GM12878 (cell line): ENCODE data around the gene ZNF805. TPM values are rescaled to one million over a fixed set of nuclear protein-coding genes. Genes with fewer than 3 reads are reported as not detected.

Experiments
- ATAC-seq: fragments of 200-7000 bp; cut with Tn5 transposase; 3 replicates; pipeline ENCODE4 v1.9.1; 2020; ENCODE audit warnings: mild to moderate bottlenecking, moderate library complexity
- Bru-seq: library from RNA; stranded (reverse); fragments of 400-500 nt; gene quantifications from one replicate; lab custom pipeline; 2021; lab: Mats Ljungman, UMichigan
- BruChase-seq, 2 experiments: library from RNA; stranded (reverse); fragments of 400-500 nt; gene quantifications; one replicate each; lab custom pipeline; 2021; lab: Mats Ljungman, UMichigan
- BruUV-seq: library from RNA; stranded (reverse); fragments of 400-500 nt; replicated peaks from 2 replicates; lab custom pipeline; 2021; lab: Mats Ljungman, UMichigan
- CTCF ChIA-PET: fragments of 300-600 bp; sonication (Branson Sonifier 250); formaldehyde crosslinking; extraction: SDS; loops from one replicate; lab custom pipeline; 2021; ENCODE audit warnings: inconsistent platforms; lab: Yijun Ruan, JAX
- POLR2A ChIA-PET: fragments of 350-600 bp; formaldehyde crosslinking; extraction: SDS; loops from one replicate; lab custom pipeline; 2021; ENCODE audit warnings: inconsistent platforms; lab: Charles Lee
- RAD21 ChIA-PET: fragments of 300-600 bp; sonication (Branson Sonifier 250); formaldehyde crosslinking; loops from one replicate; lab custom pipeline; 2023; ENCODE audit warnings: antibody characterized with exemption; ENCODE audit not compliant: unreplicated experiment; lab: Charles Lee
- SMC1A ChIA-PET: fragments of 300-600 bp; sonication (Branson Sonifier 250); formaldehyde crosslinking; loops from one replicate; lab custom pipeline; 2023; ENCODE audit not compliant: unreplicated experiment, uncharacterized antibody; lab: Charles Lee
- DNase-seq: peaks from one replicate; pipeline ENCODE4 v3.0.0-alpha.2; 2011; ENCODE audit warnings: low read depth, low spot score
- FAIRE-seq: peaks from 3 replicates; lab custom pipeline; 2011; peaks lifted over from hg19 to GRCh38; lab: Jason Lieb, UNC
- H2AFZ ChIP-seq: 2 replicates; pipeline ENCODE4 v1.6.0; 2011; ENCODE audit warnings: low read depth, low read length, control low read depth; ENCODE audit not compliant: control insufficient read depth
- H3K27ac ChIP-seq: 2 replicates; pipeline ENCODE4 v1.5.1; 2011; ENCODE audit warnings: control low read depth; ENCODE audit not compliant: control insufficient read depth, insufficient read depth
- H3K27me3 ChIP-seq, 2 experiments: replicated peaks in 1 of 2; 2 replicates each; pipeline versions ENCODE4 v1.6.0 to v1.6.1; 2011; ENCODE audit warnings: low read length in 1 of 2; ENCODE audit not compliant: control insufficient read depth in 2 of 2, insufficient read depth in 2 of 2
- H3K36me3 ChIP-seq, 2 experiments: 2 replicates each; pipeline ENCODE4 v1.5.1; 2011; ENCODE audit warnings: low read length in 1 of 2; ENCODE audit not compliant: control insufficient read depth in 2 of 2, insufficient read depth in 2 of 2
- H3K4me1 ChIP-seq: 2 replicates; pipeline ENCODE4 v1.6.1; 2011; ENCODE audit warnings: mild to moderate bottlenecking, low read length, moderate library complexity, mixed read lengths; ENCODE audit not compliant: control insufficient read depth, insufficient read depth
- H3K4me2 ChIP-seq: 2 replicates; pipeline ENCODE4 v1.6.0; 2011; ENCODE audit warnings: control low read depth; ENCODE audit not compliant: control insufficient read depth, insufficient read depth
- H3K4me3 ChIP-seq: fragments of 200-600 bp; sonication (generic); 2 replicates; pipeline ENCODE4 v1.5.1; 2016
- H3K79me2 ChIP-seq: 2 replicates; pipeline ENCODE4 v1.6.0; 2011; ENCODE audit warnings: low read length; ENCODE audit not compliant: control insufficient read depth, insufficient read depth
- H3K9ac ChIP-seq: 2 replicates; pipeline ENCODE4 v1.8.0; 2011; ENCODE audit warnings: low read length, control low read depth, mixed read lengths; ENCODE audit not compliant: control insufficient read depth, insufficient read depth
- H3K9me3 ChIP-seq: replicated peaks from 3 replicates; pipeline ENCODE4 v1.5.1; 2011; ENCODE audit warnings: mild to moderate bottlenecking, low read length; ENCODE audit not compliant: control insufficient read depth, insufficient read depth
- H4K20me1 ChIP-seq: 2 replicates; pipeline ENCODE4 v1.6.0; 2011; ENCODE audit not compliant: control insufficient read depth, insufficient read depth
- GATAD2B ChIP-seq: fragments of 450-650 bp; conservative IDR thresholded peaks from 2 replicates; pipeline ENCODE4 v1.6.1; 2017; ENCODE audit warnings: low read depth, mild to moderate bottlenecking, moderate library complexity
- HSF1 ChIP-seq: fragments of 150-350 bp; IDR thresholded peaks from 2 replicates; pipeline ENCODE4 v1.6.1; 2014; ENCODE audit warnings: mild to moderate bottlenecking, low read depth, low read length
- IKZF1 ChIP-seq: fragments of 450-650 bp; conservative IDR thresholded peaks from 2 replicates; pipeline ENCODE4 v1.6.1; 2017; ENCODE audit warnings: antibody characterized with exemption, mild to moderate bottlenecking
- KAT2A ChIP-seq: conservative IDR thresholded peaks from 2 replicates; pipeline ENCODE4 v1.6.1; 2011; ENCODE audit warnings: low read depth, low read length; ENCODE audit not compliant: control insufficient read depth
- PML ChIP-seq: IDR thresholded peaks from 2 replicates; pipeline ENCODE4 v1.6.1; 2012; ENCODE audit warnings: low read length, inconsistent platforms
- RFX5 ChIP-seq: IDR thresholded peaks from 2 replicates; pipeline ENCODE4 v1.6.1; 2011; ENCODE audit warnings: low read depth, low read length, improper control_type of control experiment
- TCF3 ChIP-seq: IDR thresholded peaks from 2 replicates; pipeline ENCODE4 v1.6.1; 2012; ENCODE audit warnings: low read depth, mild to moderate bottlenecking, low read length, borderline replicate concordance; ENCODE audit not compliant: insufficient read depth
- USF1 ChIP-seq: IDR thresholded peaks from 2 replicates; pipeline ENCODE4 v1.6.1; 2011; ENCODE audit warnings: borderline replicate concordance, low read depth, mild to moderate bottlenecking, moderate library complexity, mixed read lengths, low read length; ENCODE audit not compliant: insufficient read depth; ENCODE audit errors: extremely low read length
- YBX1 ChIP-seq: fragments of 450-650 bp; IDR thresholded peaks from 2 replicates; pipeline ENCODE4 v1.6.1; 2016; ENCODE audit warnings: antibody characterized with exemption
- WGBS: methylation state at CpG from one replicate; pipeline ENCODE4 v1.1.6; 2016; ENCODE audit warnings: low lambda C conversion rate; ENCODE audit not compliant: insufficient replicate concordance, insufficient coverage; ENCODE audit errors: missing lambda C conversion rate; 5-methylcytosine and 5-hydroxymethylcytosine counted together
- in situ Hi-C: fragments of 300-500 bp; cut with MboI; formaldehyde crosslinking; loops from 9 replicates; pipeline ENCODE4 v1.14.3; 2018; ENCODE audit warnings: mixed read lengths
- intact Hi-C: fragments of 100-400 bp; cut with micrococcal nuclease; formaldehyde crosslinking; loops from one replicate; pipeline ENCODE4 v1.14.2; 2022; ENCODE audit not compliant: unreplicated experiment
- long read RNA-seq, 2 experiments: library from polyadenylated mRNA; unstranded; transcript quantifications; one replicate each; pipeline ENCODE4 v2.0.0, GENCODE V29; 2019 to 2020
- polyA minus RNA-seq, 3 experiments: library from RNA; depleted of rRNA, polyadenylated mRNA; stranded (reverse); fragments of >200 nt; gene quantifications; 2 replicates each; pipeline ENCODE4 v1.2.3, GENCODE V29; 2011
- polyA plus RNA-seq, 11 experiments: library from polyadenylated mRNA; depleted of rRNA in 4 of 11; unstranded in 6 of 11; stranded (reverse) in 5 of 11; fragments of >200 nt; fragmentation: Nextera tagmentation in 4 of 11; fragmentation: Illumina TruSeq in 1 of 11; extraction: Ambion mirVana in 4 of 11; extraction: Trizol in 1 of 11; gene quantifications; 1 replicate in 1 of 11; 2 replicates in 10 of 11; pipeline versions ENCODE4 v1.2.1 to v1.2.3, GENCODE V29; 2011 to 2016; ENCODE audit warnings: inconsistent platforms in 2 of 11, missing spikeins in 2 of 11, low read depth in 1 of 11
- total RNA-seq, 4 experiments: library from RNA; depleted of rRNA in 3 of 4; stranded (reverse); fragments of >200 nt in 3 of 4; fragmentation: Illumina TruSeq in 1 of 4; extraction: Trizol in 1 of 4; gene quantifications; 2 replicates each; pipeline versions ENCODE4 v1.2.1 to v1.2.3, GENCODE V29; 2013 to 2021
- TF ChIP-seq, protein P1 (sequence below): fragments of 450-650 bp; IDR thresholded peaks from 2 replicates; pipeline ENCODE4 v1.6.1; 2016; ENCODE audit warnings: mild to moderate bottlenecking, moderate library complexity, borderline replicate concordance

The ZNF805 gene
- 33.7 and 33.9 TPM in 2 replicates for total RNA-seq (2013; cell fraction: nucleolus; rRNA removed)
- total RNA-seq (2014; rRNA removed) (6.5 and 7.3 TPM in 2 replicates), total RNA-seq (2014; rRNA removed; fragmentation: Illumina TruSeq; extraction: Trizol) (8.9 and 9.4 TPM in 2 replicates), total RNA-seq (2021) (7.1 and 7.2 TPM in 2 replicates), polyA plus RNA-seq (2011; rRNA removed) (5.0 and 5.3 TPM in 2 replicates), polyA plus RNA-seq (2014; fragmentation: Illumina TruSeq; extraction: Trizol) (2.4 and 3.6 TPM in 2 replicates), polyA plus RNA-seq (2014; fragmentation: Nextera tagmentation; extraction: Ambion mirVana) (under 1 TPM; 0.31 to 0.42 TPM), polyA plus RNA-seq (2014; rRNA removed) (2.1 and 2.8 TPM in 2 replicates), polyA plus RNA-seq (2016; fragmentation: Nextera tagmentation; extraction: Ambion mirVana) (1 to 10 TPM; 1.5 to 1.8 TPM), polyA minus RNA-seq (2011; rRNA and poly(A)+ RNA removed) (23.8 and 29.5 TPM in 2 replicates), Bru-seq, nascent RNA (percentile 90 among the genes with signal in this experiment), BruChase-seq, experiment 1, labeled RNA remaining after a 6-hour chase (percentile 73 among the genes with signal in this experiment), BruChase-seq, experiment 2, labeled RNA remaining after a 2-hour chase (percentile 84 among the genes with signal in this experiment)
- 2.7 TPM for polyA plus RNA-seq (2011; ENCODE audit: low read depth)
- polyA plus RNA-seq (2011; cell fraction: cytosol; rRNA removed): 3.3 and 3.7 TPM in 2 replicates
- 3.3 and 4.0 TPM in 2 replicates for polyA plus RNA-seq (2011; cell fraction: nucleus; rRNA removed)
- polyA plus RNA-seq (2012): 2.4 and 3.0 TPM in 2 replicates
- 7.8 and 9.4 TPM in 2 replicates for polyA minus RNA-seq (2011; cell fraction: cytosol; rRNA and poly(A)+ RNA removed)
- polyA minus RNA-seq (2011; cell fraction: nucleus; rRNA and poly(A)+ RNA removed): 5.9 and 9.9 TPM in 2 replicates
- long read RNA-seq, experiment 1, partial matches to known transcripts: 0 of 1 reads
- long read RNA-seq, experiment 1, other reads (novel, unspliced or antisense): 1 of 1 reads
- long read RNA-seq, experiment 2, transcript ZNF805-202 (4 exons, 1,884 nt): major isoform, 7 of 7 reads
- long read RNA-seq, experiment 2, partial matches to known transcripts: 0 of 7 reads
- long read RNA-seq, experiment 2, other reads (novel, unspliced or antisense): 0 of 7 reads

DNA sequence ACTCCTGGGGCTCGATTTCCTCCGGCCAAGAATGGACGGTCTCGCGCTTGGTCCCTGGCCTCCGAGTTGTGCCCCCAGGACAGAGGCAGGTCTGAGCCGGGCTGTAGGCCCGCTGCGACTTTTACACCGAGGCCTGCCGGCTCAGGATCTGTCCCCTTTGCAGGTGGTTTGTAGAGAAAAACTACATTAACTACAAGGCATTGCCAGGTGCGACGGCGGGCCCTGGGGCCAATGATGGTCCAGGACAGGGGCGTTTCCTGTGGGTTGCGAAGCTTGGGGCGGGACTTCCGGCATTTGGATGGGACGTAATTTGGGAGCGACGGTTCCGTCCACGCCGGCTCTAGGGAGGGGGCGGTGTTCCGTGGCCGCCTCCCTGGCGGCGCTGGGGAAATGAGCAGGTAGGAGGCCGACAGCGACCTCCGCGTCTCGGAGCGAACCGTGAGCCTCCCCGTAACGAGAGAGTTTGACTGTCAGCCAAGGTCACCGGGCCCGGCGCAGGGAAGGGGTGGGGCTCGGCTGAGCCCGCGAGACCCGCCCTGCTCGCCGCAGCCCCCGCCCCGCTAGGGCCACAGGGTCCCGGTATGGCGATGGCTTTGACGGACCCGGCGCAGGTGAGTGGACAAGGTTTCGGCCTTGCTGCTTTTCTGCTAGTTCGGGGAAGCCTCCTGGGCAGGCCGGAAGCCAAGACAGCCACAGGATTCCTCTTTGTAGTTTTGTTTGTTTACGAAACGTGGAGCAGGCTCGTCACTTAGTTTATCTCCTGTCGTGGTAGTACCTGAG, at the start of gene ZNF805:
TSS of gene ZNF805 (plus strand) at position 322 of the 780 bp plus-strand sequence. CDS start at position 582, 260 bp downstream.
- Histone ChIP-seq H3K9me3 (no peaks in the 10 kb centered on the region), H4K20me1 (no peaks in the 10 kb centered on the region), H3K4me3 (peak within 1 kb of the TSS; percentile 83), H2AFZ (peak within 1 kb of the TSS; percentile 95), H3K27me3 (no peaks in the 10 kb centered on the region), H3K27ac (peak within 1 kb of the TSS; percentile 73), H3K9ac (peak within 1 kb of the TSS; percentile 81), H3K36me3 (peaks cover 2% of the 10 kb centered on the region in 2 experiments; a peak in 3 of 4 replicates), H3K4me2 (peak within 1 kb of the TSS; percentile 98), H3K79me2 (peaks cover 28% of the 10 kb centered on the region), H3K4me1 (peaks cover 9% of the 10 kb centered on the region)
- intact Hi-C loops: loop anchor here (1.0 kb wide), 2 partner anchors 40 to 80 kb away; partner anchors contain the start of genes ZNF460 and ZNF543
- FAIRE-seq (peak; percentile 96), ATAC-seq (peak; percentile 97), DNase-seq (peak; percentile 74)
- ChIA-PET POLR2A (no interaction called here), SMC1A (no interaction called here), RAD21 (no interaction called here), CTCF (no interaction called here)
- in situ Hi-C loops: no loop called here
- whole genome bisulfite sequencing: 1% methylated on average over 61 of the region's 61 CpGs
- TSS peak; percentile 73 for BruUV-seq
- TF ChIP-seq HSF1 (no peak), GATAD2B (peak; percentile 45; the same call in 1 of the 2 replicates), YBX1 (no peak), RFX5 (0 out of 2 replicates have a peak, but pooled peaks have one; percentile 47), PML (peak; percentile 62; the same call in 1 of the 2 replicates), IKZF1 (peak; percentile 95), USF1 (no peak), TCF3 (no peak), KAT2A (no peak)
- TF ChIP-seq, protein P1, sequence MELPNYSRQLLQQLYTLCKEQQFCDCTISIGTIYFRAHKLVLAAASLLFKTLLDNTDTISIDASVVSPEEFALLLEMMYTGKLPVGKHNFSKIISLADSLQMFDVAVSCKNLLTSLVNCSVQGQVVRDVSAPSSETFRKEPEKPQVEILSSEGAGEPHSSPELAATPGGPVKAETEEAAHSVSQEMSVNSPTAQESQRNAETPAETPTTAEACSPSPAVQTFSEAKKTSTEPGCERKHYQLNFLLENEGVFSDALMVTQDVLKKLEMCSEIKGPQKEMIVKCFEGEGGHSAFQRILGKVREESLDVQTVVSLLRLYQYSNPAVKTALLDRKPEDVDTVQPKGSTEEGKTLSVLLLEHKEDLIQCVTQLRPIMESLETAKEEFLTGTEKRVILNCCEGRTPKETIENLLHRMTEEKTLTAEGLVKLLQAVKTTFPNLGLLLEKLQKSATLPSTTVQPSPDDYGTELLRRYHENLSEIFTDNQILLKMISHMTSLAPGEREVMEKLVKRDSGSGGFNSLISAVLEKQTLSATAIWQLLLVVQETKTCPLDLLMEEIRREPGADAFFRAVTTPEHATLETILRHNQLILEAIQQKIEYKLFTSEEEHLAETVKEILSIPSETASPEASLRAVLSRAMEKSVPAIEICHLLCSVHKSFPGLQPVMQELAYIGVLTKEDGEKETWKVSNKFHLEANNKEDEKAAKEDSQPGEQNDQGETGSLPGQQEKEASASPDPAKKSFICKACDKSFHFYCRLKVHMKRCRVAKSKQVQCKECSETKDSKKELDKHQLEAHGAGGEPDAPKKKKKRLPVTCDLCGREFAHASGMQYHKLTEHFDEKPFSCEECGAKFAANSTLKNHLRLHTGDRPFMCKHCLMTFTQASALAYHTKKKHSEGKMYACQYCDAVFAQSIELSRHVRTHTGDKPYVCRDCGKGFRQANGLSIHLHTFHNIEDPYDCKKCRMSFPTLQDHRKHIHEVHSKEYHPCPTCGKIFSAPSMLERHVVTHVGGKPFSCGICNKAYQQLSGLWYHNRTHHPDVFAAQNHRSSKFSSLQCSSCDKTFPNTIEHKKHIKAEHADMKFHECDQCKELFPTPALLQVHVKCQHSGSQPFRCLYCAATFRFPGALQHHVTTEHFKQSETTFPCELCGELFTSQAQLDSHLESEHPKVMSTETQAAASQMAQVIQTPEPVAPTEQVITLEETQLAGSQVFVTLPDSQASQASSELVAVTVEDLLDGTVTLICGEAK: peak; percentile 96
